Lower leg skin (tissue), 3 donors: ENCODE measurements around the gene GPR39.

Experiments used
- POLR2A ChIP-seq, 2 donors: fragments of 450-650 bp; IDR thresholded peaks; one replicate each; pipeline ENCODE4 v1.6.1; 2016 to 2017; ENCODE audit warnings: antibody characterized with exemption in 2 of 2, mild to moderate bottlenecking in 1 of 2, moderate library complexity in 1 of 2
- TF ChIP-seq, protein P1 (sequence below), 3 donors: fragments of 450-650 bp; IDR thresholded peaks; one replicate each; pipeline ENCODE4 v1.5.1; 2016; ENCODE audit warnings: antibody characterized with exemption in 3 of 3, mild to moderate bottlenecking in 3 of 3, moderate library complexity in 2 of 3

DNA sequence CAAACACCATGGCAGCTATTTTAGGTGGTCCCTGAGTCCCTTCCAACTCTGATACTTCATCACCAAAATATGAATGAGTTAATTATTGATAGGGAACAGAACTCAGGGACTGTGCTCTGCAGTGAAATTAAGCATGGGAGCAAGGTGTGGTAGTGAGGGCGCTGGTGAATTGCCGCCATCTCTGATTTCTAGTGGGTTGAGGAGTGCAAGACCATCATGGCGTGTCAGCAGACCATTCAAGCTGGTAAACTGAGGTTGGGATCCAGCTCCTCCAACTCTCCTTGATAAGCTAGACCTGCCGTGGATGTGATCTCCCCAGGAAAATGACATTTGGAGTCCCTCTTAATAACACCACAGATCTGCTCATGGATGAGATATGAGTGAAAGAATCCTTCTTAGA lies 183.0 kb downstream of the GPR39 start:
- TF ChIP-seq, protein P1, sequence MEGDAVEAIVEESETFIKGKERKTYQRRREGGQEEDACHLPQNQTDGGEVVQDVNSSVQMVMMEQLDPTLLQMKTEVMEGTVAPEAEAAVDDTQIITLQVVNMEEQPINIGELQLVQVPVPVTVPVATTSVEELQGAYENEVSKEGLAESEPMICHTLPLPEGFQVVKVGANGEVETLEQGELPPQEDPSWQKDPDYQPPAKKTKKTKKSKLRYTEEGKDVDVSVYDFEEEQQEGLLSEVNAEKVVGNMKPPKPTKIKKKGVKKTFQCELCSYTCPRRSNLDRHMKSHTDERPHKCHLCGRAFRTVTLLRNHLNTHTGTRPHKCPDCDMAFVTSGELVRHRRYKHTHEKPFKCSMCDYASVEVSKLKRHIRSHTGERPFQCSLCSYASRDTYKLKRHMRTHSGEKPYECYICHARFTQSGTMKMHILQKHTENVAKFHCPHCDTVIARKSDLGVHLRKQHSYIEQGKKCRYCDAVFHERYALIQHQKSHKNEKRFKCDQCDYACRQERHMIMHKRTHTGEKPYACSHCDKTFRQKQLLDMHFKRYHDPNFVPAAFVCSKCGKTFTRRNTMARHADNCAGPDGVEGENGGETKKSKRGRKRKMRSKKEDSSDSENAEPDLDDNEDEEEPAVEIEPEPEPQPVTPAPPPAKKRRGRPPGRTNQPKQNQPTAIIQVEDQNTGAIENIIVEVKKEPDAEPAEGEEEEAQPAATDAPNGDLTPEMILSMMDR (IDR thresholded peaks at IDR 0.05) = no peak
- no peak for TF ChIP-seq POLR2A (IDR thresholded peaks at IDR 0.05)
